Activated T-helper 2 cell treated with anti-CD3 and anti-CD28 coated beads, Interferon-gamma antibody, Interleukin-2, Interleukin-4, amounts not matched to agents 10 μg/mL and 5 μg/mL and 100 μg/mL, durations not matched to agents 14 hours and 24 hours and 36 hours (primary cell): ENCODE data around the gene ACTR5. TPM values are rescaled to one million over a fixed set of nuclear protein-coding genes. Genes with fewer than 3 reads are reported as not detected.
"Not testable (repeated sequence)": the region's sequence is repeated elsewhere in the genome, so short reads cannot be mapped to it uniquely, and the experiment has no call there.

ENCODE experiments used
- DNase-seq: peaks from one replicate; pipeline ENCODE4 v3.0.0; 2021; ENCODE audit warnings: low spot score
- H3K27ac Mint-ChIP-seq: one replicate; pipeline ENCODE4 v1.8.0; 2021; ENCODE audit warnings: mixed read lengths
- H3K27me3 Mint-ChIP-seq: one replicate; pipeline ENCODE4 v1.8.0; 2021; ENCODE audit warnings: low read depth, mixed read lengths
- H3K36me3 Mint-ChIP-seq: one replicate; pipeline ENCODE4 v1.8.0; 2021; ENCODE audit warnings: low read depth, mixed read lengths
- H3K4me1 Mint-ChIP-seq: one replicate; pipeline ENCODE4 v1.8.0; 2021; ENCODE audit warnings: low read depth, mixed read lengths
- H3K4me3 Mint-ChIP-seq: one replicate; pipeline ENCODE4 v1.8.0; 2021; ENCODE audit warnings: low read depth, mild to moderate bottlenecking, moderate library complexity, mixed read lengths
- H3K9me3 Mint-ChIP-seq: one replicate; pipeline ENCODE4 v1.8.0; 2021; ENCODE audit warnings: mixed read lengths
- intact Hi-C: fragments of 100-400 bp; cut with micrococcal nuclease; formaldehyde crosslinking; loops from one replicate; pipeline ENCODE4 v1.15.1; 2023
- total RNA-seq: library from RNA; stranded (reverse); gene quantifications from 2 replicates; pipeline ENCODE4 v1.2.3, GENCODE V29; 2022

Gene ACTR5
- total RNA-seq, 1 donor from 2014 or later, result 13.2 TPM

GRCh38 chr20:38805502-38805957 lies 57.3 kb downstream of the ACTR5 start, which contains the start of gene PPP1R16B:
Gene PPP1R16B, plus strand, starts transcription at chr20:38805697. Its CDS starts 30,229 bp downstream, at chr20:38835926.
- no peaks in the 10 kb centered on the region for H3K27me3 Mint-ChIP-seq
- peaks cover 49% of the 10 kb centered on the region for H3K36me3 Mint-ChIP-seq
- H3K27ac Mint-ChIP-seq, result peak within 1 kb of the TSS; percentile 98
- intact Hi-C loops, result loop anchor here (1.0 to 2.0 kb wide), 6 partner anchors 27 to 214 kb away; partner anchors contain the start of gene ACTR5
- H3K9me3 Mint-ChIP-seq, result no peaks in the 10 kb centered on the region
- H3K4me3 Mint-ChIP-seq, result peak within 1 kb of the TSS; percentile 91
- H3K4me1 Mint-ChIP-seq, result peaks cover 48% of the 10 kb centered on the region
- peak; percentile 78 for DNase-seq

- peak overlapping the region; percentile 98 for H3K27ac Mint-ChIP-seq
- peaks cover 53% of the 10 kb centered on the region for H3K4me1 Mint-ChIP-seq
- peak; percentile 37 for DNase-seq
- H3K36me3 Mint-ChIP-seq, result peaks cover 55% of the 10 kb centered on the region
- no peaks in the 10 kb centered on the region for H3K9me3 Mint-ChIP-seq
- H3K4me3 Mint-ChIP-seq, result peak overlapping the region; percentile 91
- H3K27me3 Mint-ChIP-seq, result no peaks in the 10 kb centered on the region
- intact Hi-C loops, result loop anchor here (1.0 to 2.0 kb wide), 6 partner anchors 27 to 213 kb away; partner anchors contain the start of gene ACTR5
Measured at GRCh38 chr20:38805958-38806854, 57.9 kb downstream of the ACTR5 start.

- intact Hi-C loops, result no loop called here
- no peak for DNase-seq
- Mint-ChIP-seq H3K9me3 (no peaks in the 10 kb centered on the region), H3K27ac (peak overlapping the region; percentile 66), H3K27me3 (no peaks in the 10 kb centered on the region), H3K4me3 (peak overlapping the region; percentile 89), H3K4me1 (peaks cover 61% of the 10 kb centered on the region), H3K36me3 (peaks cover 62% of the 10 kb centered on the region)
Measured at GRCh38 chr20:38806855-38807655, 58.8 kb downstream of the ACTR5 start.

GRCh38 chr20:38809942-38810341 lies 61.7 kb downstream of the ACTR5 start:
- peaks cover 57% of the 10 kb centered on the region for H3K4me1 Mint-ChIP-seq
- H3K27me3 Mint-ChIP-seq, result no peaks in the 10 kb centered on the region
- intact Hi-C loops, result no loop called here
- no peaks in the 10 kb centered on the region for H3K9me3 Mint-ChIP-seq
- peaks cover 71% of the 10 kb centered on the region for H3K36me3 Mint-ChIP-seq
- no peak overlapping the region for H3K4me3 Mint-ChIP-seq
- DNase-seq, result no peak
- H3K27ac Mint-ChIP-seq, result peak overlapping the region; percentile 43

GRCh38 chr20:38810926-38811630 lies 62.8 kb downstream of the ACTR5 start:
- DNase-seq, result no peak
- H3K4me3 Mint-ChIP-seq, result no peak overlapping the region
- intact Hi-C loops, result no loop called here

GRCh38 chr20:38811769-38812168 lies 63.5 kb downstream of the ACTR5 start:
- peaks cover 87% of the 10 kb centered on the region for H3K36me3 Mint-ChIP-seq
- no peak for DNase-seq
- H3K9me3 Mint-ChIP-seq, result no peaks in the 10 kb centered on the region
- H3K4me1 Mint-ChIP-seq, result peaks cover 70% of the 10 kb centered on the region
- no peak overlapping the region for H3K4me3 Mint-ChIP-seq
- intact Hi-C loops, result no loop called here
- H3K27ac Mint-ChIP-seq, result peak overlapping the region; percentile 56
- no peaks in the 10 kb centered on the region for H3K27me3 Mint-ChIP-seq

More at GRCh38 chr20:38810926-38811630, 62.8 kb downstream of the ACTR5 start:
- Mint-ChIP-seq H3K27me3 (no peaks in the 10 kb centered on the region), H3K9me3 (no peaks in the 10 kb centered on the region), H3K4me1 (peaks cover 64% of the 10 kb centered on the region), H3K36me3 (peaks cover 80% of the 10 kb centered on the region), H3K27ac (peak overlapping the region; percentile 56)

GRCh38 chr20:38812182-38812581 lies 63.9 kb downstream of the ACTR5 start:
- Mint-ChIP-seq H3K4me1 (peaks cover 73% of the 10 kb centered on the region), H3K27ac (no peak overlapping the region), H3K9me3 (no peaks in the 10 kb centered on the region), H3K36me3 (peaks cover 87% of the 10 kb centered on the region), H3K4me3 (no peak overlapping the region), H3K27me3 (no peaks in the 10 kb centered on the region)
- intact Hi-C loops, result no loop called here
- no peak for DNase-seq

GRCh38 chr20:38812709-38813573 lies 64.7 kb downstream of the ACTR5 start:
- Mint-ChIP-seq H3K4me1 (peaks cover 72% of the 10 kb centered on the region), H3K27ac (no peak overlapping the region), H3K27me3 (no peaks in the 10 kb centered on the region), H3K9me3 (no peaks in the 10 kb centered on the region), H3K4me3 (no peak overlapping the region), H3K36me3 (peaks cover 87% of the 10 kb centered on the region)
- intact Hi-C loops, result no loop called here
- DNase-seq, result no peak

GRCh38 chr20:38813574-38813962 lies 65.3 kb downstream of the ACTR5 start:
- H3K27ac Mint-ChIP-seq, H3K9me3 Mint-ChIP-seq, H3K4me3 Mint-ChIP-seq, DNase-seq, intact Hi-C loops, H3K27me3 Mint-ChIP-seq: not testable (repeated sequence)
- Mint-ChIP-seq H3K36me3 (peaks cover 89% of the 10 kb centered on the region), H3K4me1 (peaks cover 71% of the 10 kb centered on the region)

GRCh38 chr20:38815446-38815845 lies 67.2 kb downstream of the ACTR5 start:
- Mint-ChIP-seq H3K27ac (peak overlapping the region; percentile 38), H3K36me3 (peaks cover 86% of the 10 kb centered on the region), H3K9me3 (no peaks in the 10 kb centered on the region), H3K27me3 (no peaks in the 10 kb centered on the region), H3K4me3 (no peak overlapping the region), H3K4me1 (peaks cover 65% of the 10 kb centered on the region)
- intact Hi-C loops, result no loop called here
- DNase-seq, result no peak

GRCh38 chr20:38818113-38819065 lies 70.1 kb downstream of the ACTR5 start:
- peaks cover 87% of the 10 kb centered on the region for H3K36me3 Mint-ChIP-seq
- peaks cover 64% of the 10 kb centered on the region for H3K4me1 Mint-ChIP-seq
- no peaks in the 10 kb centered on the region for H3K27me3 Mint-ChIP-seq
- H3K4me3 Mint-ChIP-seq, result no peak overlapping the region
- intact Hi-C loops, result no loop called here
- H3K9me3 Mint-ChIP-seq, result peaks cover 4% of the 10 kb centered on the region
- DNase-seq, result no peak
- H3K27ac Mint-ChIP-seq, result peak overlapping the region; percentile 43
